Heart left ventricle (tissue), 13 donors: ENCODE data around the gene FA2H.

Experiments
- CTCF ChIP-seq, 12 donors: fragments of 200-600 bp; sonication (generic) in 4 of 12; IDR thresholded peaks; one replicate each; pipeline versions ENCODE4 v1.5.0 to v1.8.0; 2018 to 2022; ENCODE audit warnings: antibody characterized with exemption in 12 of 12, mild to moderate bottlenecking in 5 of 12
- POLR2A ChIP-seq, 2 donors: fragments of 450-650 bp; IDR thresholded peaks; one replicate each; pipeline ENCODE4 v1.6.1; 2017; ENCODE audit warnings: antibody characterized with exemption in 2 of 2, mild to moderate bottlenecking in 2 of 2, moderate library complexity in 2 of 2
- donor health status: ischemic (EF 13 %, LVEDD 7.1; RV severe dilation, severe dysfunction).
- donor health status: DM: no; HTN: yes; CAD: no.
- donor health status: DM: no; HTN: no; CAD: no.
- donor health status: ischemic (EF 25% LVEDD 6.9; RV normal size, moderate dysfunction).
- donor health status: ischemic (EF 25% LVEDD 5.7; RV mildly dilated, moderate dysfunction).
- donor health status: ischemic (EF 35%, LVEDD 5.7; RV mildly dilated, moderate dysfunction).
- donor health status: nonischemic (EF 11% LVEDD 7.7; RV severe dilation, severe dysfunction).
- donor health status: DM: yes; HTN: yes; CAD: no.
- donor health status: PGD.
- donor health status: ischemic (EF 29% LVEDD 5.4; RV normal size, mild dysfunction).
- donor health status: nonischemic (EF 23%, LVEDD 6.1; RV moderate dilation, normal function).

- TF ChIP-seq CTCF (IDR thresholded peaks at IDR 0.05) (no peak), POLR2A (IDR thresholded peaks at IDR 0.05) (no peak)
Measured at GRCh38 chr16:74716355-74716754, 58.3 kb downstream of the FA2H start.
